Measurements from ENCODE around the gene AMH. TPM values are rescaled to one million over a fixed set of nuclear protein-coding genes. Genes with fewer than 3 reads are reported as not detected.

Gene AMH
- total and polyA plus RNA-seq, 2 of the 4 experiments (the other 2 are of a cell fraction): 0.86 TPM; not detected in 1

DNA sequence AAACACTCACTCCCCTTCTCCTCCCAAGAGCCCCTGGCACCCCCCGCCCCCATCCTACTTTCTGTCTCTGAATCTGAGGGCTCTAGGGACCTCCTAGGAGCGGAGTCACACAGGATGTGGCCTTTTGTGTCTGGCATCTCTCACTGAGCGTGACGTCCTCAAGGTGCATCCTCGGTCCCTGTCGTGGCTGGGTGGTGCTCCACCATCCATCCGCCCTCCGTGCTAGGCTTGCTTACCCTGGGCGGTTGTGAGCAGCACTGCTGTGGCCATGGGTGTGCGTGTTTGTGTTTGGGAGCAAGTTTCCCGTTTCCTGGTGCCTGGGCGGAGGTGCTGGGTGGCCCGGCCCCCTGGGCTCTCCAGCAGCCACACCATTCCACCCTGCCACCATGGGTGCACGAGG is 25.2 kb upstream of the AMH start:
- peaks cover 11% of the 10 kb centered on the region; the same call in 1 of the 2 replicates for H4K20me1 ChIP-seq (ENCODE audit: insufficient read depth, low read length)
- dilution Hi-C loops (cut with HindIII; ENCODE audit: low sequenced_read_pairs, unreplicated experiment) (no loop called here), intact Hi-C loops (cut with micrococcal nuclease) (no loop called here), in situ Hi-C loops (cut with MboI; ENCODE audit: low sequenced_read_pairs) (no loop called here)
- no peak overlapping the region for H4K5ac ChIP-seq (ENCODE audit: low read depth, low read length)
- no peak overlapping the region for H2BK15ac ChIP-seq (ENCODE audit: low read depth, low read length)
- no TSS peak for BruUV-seq (replicated peaks)
- no peak overlapping the region for H3K4ac ChIP-seq (ENCODE audit: low read depth, low read length)
- ChIA-PET CTCF (no interaction called here), POLR2A (ENCODE audit: unreplicated experiment) (no interaction called here)
- no peak overlapping the region for H3K4me2 ChIP-seq (ENCODE audit: low read depth, low read length)
- no peak overlapping the region for H2AFZ ChIP-seq (replicated peaks; ENCODE audit: low read length, poor library complexity)
- DNase-seq (no peak), ATAC-seq (ENCODE audit: low read depth) (no peak)
- H3K9ac ChIP-seq (ENCODE audit: low read depth, low read length): no peak overlapping the region
- H3K4me1 ChIP-seq (ENCODE audit: control insufficient read depth, insufficient read depth, low read length): no peaks in the 10 kb centered on the region
- no peaks in the 10 kb centered on the region for H3K9me3 ChIP-seq (ENCODE audit: control insufficient read depth, insufficient read depth, low read length)
- H2BK120ac ChIP-seq (ENCODE audit: low read depth, low read length): no peak overlapping the region
- no peak overlapping the region for H2BK20ac ChIP-seq (ENCODE audit: low read depth, low read length)
- no peak overlapping the region for H3K14ac ChIP-seq (replicated peaks; ENCODE audit: low read depth, low read length)
- H4K91ac ChIP-seq (ENCODE audit: insufficient read depth, low read depth, low read length): no peak overlapping the region
- H3K56ac ChIP-seq (ENCODE audit: extremely low read depth, insufficient read depth, low read length): no peak overlapping the region
- H2AK9ac ChIP-seq (replicated peaks; ENCODE audit: low read depth, low read length, poor library complexity): no peak overlapping the region
- 100% methylated on average over 2 of the region's 14 CpGs; no CpG with 5 or more reads in 1 of the 2 experiments for WGBS, 2 experiments (ENCODE audit: extremely low coverage in 2 of 2, insufficient read length in 1 of 2)
- no peak overlapping the region for H3K4me3 ChIP-seq (ENCODE audit: insufficient read depth, low read depth, low read length)
- no peak overlapping the region for H2AK5ac ChIP-seq (ENCODE audit: low read depth, low read length)
- H3K36me3 ChIP-seq (ENCODE audit: control insufficient read depth, insufficient read depth, low read length): peaks cover 72% of the 10 kb centered on the region
- H4K8ac ChIP-seq (ENCODE audit: low read depth in 2 of 2, low read length in 2 of 2): no peak overlapping the region
- H3K23ac ChIP-seq (ENCODE audit: low read depth, low read length): no peak overlapping the region
- H2BK5ac ChIP-seq (ENCODE audit: low read depth, low read length, poor library complexity, severe bottlenecking): peak overlapping the region; percentile 13
- TF ChIP-seq RFX5 (IDR thresholded peaks at IDR 0.05; ENCODE audit: low read depth, low read length) (no peak), POLR2A (IDR thresholded peaks at IDR 0.05; ENCODE audit: low read depth, low read length) (no peak), BHLHE40 (IDR thresholded peaks at IDR 0.05; ENCODE audit: low read depth, low read length) (no peak), MAFK (IDR thresholded peaks at IDR 0.05; ENCODE audit: low read depth, low read length) (no peak), RCOR1 (IDR thresholded peaks at IDR 0.05; ENCODE audit: insufficient replicate concordance, low read length) (no peak), MXI1 (IDR thresholded peaks at IDR 0.05; ENCODE audit: borderline replicate concordance, low read depth, low read length) (no peak), CEBPB (IDR thresholded peaks at IDR 0.05; ENCODE audit: low read depth, low read length) (no peak), NFE2L2 (IDR thresholded peaks at IDR 0.05; ENCODE audit: low read depth, low read length) (no peak), FOS (IDR thresholded peaks at IDR 0.05; ENCODE audit: low read depth, low read length) (no peak), CHD1 (IDR thresholded peaks at IDR 0.05; ENCODE audit: low read depth, low read length) (no peak), RAD21 (IDR thresholded peaks at IDR 0.05; ENCODE audit: low read length) (no peak), SMC3 (IDR thresholded peaks at IDR 0.05; ENCODE audit: low read depth, low read length) (no peak), MAZ (IDR thresholded peaks at IDR 0.05; ENCODE audit: borderline replicate concordance, low read depth, low read length) (no peak)
- TF ChIP-seq, protein P1, sequence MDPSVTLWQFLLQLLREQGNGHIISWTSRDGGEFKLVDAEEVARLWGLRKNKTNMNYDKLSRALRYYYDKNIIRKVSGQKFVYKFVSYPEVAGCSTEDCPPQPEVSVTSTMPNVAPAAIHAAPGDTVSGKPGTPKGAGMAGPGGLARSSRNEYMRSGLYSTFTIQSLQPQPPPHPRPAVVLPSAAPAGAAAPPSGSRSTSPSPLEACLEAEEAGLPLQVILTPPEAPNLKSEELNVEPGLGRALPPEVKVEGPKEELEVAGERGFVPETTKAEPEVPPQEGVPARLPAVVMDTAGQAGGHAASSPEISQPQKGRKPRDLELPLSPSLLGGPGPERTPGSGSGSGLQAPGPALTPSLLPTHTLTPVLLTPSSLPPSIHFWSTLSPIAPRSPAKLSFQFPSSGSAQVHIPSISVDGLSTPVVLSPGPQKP (IDR thresholded peaks at IDR 0.05; ENCODE audit: borderline replicate concordance, low read depth, low read length): no peak
- TF ChIP-seq, protein P2, sequence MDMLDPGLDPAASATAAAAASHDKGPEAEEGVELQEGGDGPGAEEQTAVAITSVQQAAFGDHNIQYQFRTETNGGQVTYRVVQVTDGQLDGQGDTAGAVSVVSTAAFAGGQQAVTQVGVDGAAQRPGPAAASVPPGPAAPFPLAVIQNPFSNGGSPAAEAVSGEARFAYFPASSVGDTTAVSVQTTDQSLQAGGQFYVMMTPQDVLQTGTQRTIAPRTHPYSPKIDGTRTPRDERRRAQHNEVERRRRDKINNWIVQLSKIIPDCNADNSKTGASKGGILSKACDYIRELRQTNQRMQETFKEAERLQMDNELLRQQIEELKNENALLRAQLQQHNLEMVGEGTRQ (IDR thresholded peaks at IDR 0.05; ENCODE audit: low read depth, low read length): no peak
- TF ChIP-seq, protein P3, sequence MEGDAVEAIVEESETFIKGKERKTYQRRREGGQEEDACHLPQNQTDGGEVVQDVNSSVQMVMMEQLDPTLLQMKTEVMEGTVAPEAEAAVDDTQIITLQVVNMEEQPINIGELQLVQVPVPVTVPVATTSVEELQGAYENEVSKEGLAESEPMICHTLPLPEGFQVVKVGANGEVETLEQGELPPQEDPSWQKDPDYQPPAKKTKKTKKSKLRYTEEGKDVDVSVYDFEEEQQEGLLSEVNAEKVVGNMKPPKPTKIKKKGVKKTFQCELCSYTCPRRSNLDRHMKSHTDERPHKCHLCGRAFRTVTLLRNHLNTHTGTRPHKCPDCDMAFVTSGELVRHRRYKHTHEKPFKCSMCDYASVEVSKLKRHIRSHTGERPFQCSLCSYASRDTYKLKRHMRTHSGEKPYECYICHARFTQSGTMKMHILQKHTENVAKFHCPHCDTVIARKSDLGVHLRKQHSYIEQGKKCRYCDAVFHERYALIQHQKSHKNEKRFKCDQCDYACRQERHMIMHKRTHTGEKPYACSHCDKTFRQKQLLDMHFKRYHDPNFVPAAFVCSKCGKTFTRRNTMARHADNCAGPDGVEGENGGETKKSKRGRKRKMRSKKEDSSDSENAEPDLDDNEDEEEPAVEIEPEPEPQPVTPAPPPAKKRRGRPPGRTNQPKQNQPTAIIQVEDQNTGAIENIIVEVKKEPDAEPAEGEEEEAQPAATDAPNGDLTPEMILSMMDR (conservative IDR thresholded peaks at IDR 0.05; ENCODE audit: low read depth, low read length): no peak
- no peak overlapping the region for H3K27ac ChIP-seq (ENCODE audit: insufficient read depth, low read length)
- peaks cover 5 to 22% of the 10 kb centered on the region in 2 experiments; a peak in 3 of 4 replicates for H3K79me1 ChIP-seq (ENCODE audit: low read depth in 1 of 2, low read length in 2 of 2)
- H3K27me3 ChIP-seq (ENCODE audit: control insufficient read depth, insufficient read depth, low read length): no peaks in the 10 kb centered on the region
- H3K18ac ChIP-seq (ENCODE audit: low read depth, low read length): no peak overlapping the region
- no peaks in the 10 kb centered on the region for H3K9me1 ChIP-seq (ENCODE audit: insufficient read depth, low read length)

Data from IMR-90 (cell line).